Adrenal gland (tissue), 5 donors: ENCODE data around the gene NOL4L.
"Not testable (repeated sequence)": the region's sequence is repeated elsewhere in the genome, so short reads cannot be mapped to it uniquely, and the experiment has no call there.

Source experiments
- POLR2A ChIP-seq, 2 donors: fragments of 450-650 bp; IDR thresholded peaks; one replicate each; pipeline ENCODE4 v1.6.1; 2017; ENCODE audit warnings: antibody characterized with exemption in 2 of 2, mild to moderate bottlenecking in 2 of 2, moderate library complexity in 1 of 2
- TF ChIP-seq, protein P1 (sequence below), 6 experiments: fragments of 450-650 bp in 4 of 6; fragments of 200-600 bp in 2 of 6; sonication (generic) in 1 of 6; IDR thresholded peaks; 1 replicate in 5 of 6; 2 replicates in 1 of 6; pipeline versions ENCODE4 v1.5.1 to v1.8.0; 2016 to 2021; ENCODE audit warnings: antibody characterized with exemption in 6 of 6, mild to moderate bottlenecking in 2 of 6, moderate library complexity in 1 of 6
- donor health status: DM: no; HTN: no; CAD: no.

DNA sequence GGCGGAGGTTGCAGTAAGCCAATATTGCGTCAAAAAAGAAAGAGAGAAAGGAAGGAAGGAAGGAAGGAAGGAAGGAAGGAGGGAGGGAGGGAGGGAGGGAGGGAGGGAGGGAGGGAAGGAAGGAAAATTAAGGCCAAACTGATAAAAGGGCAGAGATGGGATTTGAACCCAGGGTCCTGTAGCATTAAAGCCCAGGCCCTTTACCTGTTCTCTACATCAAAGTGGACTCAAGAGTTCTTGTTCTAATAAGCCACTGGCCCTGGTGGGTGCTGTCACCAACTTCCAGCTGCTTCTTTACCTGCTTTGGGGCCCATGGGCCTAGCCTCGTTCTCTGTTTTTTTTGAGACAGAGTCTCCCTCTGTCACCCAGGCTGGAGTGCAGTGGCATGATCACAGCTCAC, 7.1 kb downstream of the NOL4L start:
- TF ChIP-seq, protein P1, sequence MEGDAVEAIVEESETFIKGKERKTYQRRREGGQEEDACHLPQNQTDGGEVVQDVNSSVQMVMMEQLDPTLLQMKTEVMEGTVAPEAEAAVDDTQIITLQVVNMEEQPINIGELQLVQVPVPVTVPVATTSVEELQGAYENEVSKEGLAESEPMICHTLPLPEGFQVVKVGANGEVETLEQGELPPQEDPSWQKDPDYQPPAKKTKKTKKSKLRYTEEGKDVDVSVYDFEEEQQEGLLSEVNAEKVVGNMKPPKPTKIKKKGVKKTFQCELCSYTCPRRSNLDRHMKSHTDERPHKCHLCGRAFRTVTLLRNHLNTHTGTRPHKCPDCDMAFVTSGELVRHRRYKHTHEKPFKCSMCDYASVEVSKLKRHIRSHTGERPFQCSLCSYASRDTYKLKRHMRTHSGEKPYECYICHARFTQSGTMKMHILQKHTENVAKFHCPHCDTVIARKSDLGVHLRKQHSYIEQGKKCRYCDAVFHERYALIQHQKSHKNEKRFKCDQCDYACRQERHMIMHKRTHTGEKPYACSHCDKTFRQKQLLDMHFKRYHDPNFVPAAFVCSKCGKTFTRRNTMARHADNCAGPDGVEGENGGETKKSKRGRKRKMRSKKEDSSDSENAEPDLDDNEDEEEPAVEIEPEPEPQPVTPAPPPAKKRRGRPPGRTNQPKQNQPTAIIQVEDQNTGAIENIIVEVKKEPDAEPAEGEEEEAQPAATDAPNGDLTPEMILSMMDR (IDR thresholded peaks at IDR 0.05): not testable (repeated sequence)
- not testable (repeated sequence) for TF ChIP-seq POLR2A (IDR thresholded peaks at IDR 0.05)
